Measurements from ENCODE around the gene TIGD6. TPM values are rescaled to one million over a fixed set of nuclear protein-coding genes. Genes with fewer than 3 reads are reported as not detected.

Gene TIGD6
- total and polyA plus RNA-seq, 9 of the 15 experiments (the other 6 are each of a cell fraction or from before 2014, with no cell fraction given) = 1.8 to 6.3 (median 3.9) TPM

DNA sequence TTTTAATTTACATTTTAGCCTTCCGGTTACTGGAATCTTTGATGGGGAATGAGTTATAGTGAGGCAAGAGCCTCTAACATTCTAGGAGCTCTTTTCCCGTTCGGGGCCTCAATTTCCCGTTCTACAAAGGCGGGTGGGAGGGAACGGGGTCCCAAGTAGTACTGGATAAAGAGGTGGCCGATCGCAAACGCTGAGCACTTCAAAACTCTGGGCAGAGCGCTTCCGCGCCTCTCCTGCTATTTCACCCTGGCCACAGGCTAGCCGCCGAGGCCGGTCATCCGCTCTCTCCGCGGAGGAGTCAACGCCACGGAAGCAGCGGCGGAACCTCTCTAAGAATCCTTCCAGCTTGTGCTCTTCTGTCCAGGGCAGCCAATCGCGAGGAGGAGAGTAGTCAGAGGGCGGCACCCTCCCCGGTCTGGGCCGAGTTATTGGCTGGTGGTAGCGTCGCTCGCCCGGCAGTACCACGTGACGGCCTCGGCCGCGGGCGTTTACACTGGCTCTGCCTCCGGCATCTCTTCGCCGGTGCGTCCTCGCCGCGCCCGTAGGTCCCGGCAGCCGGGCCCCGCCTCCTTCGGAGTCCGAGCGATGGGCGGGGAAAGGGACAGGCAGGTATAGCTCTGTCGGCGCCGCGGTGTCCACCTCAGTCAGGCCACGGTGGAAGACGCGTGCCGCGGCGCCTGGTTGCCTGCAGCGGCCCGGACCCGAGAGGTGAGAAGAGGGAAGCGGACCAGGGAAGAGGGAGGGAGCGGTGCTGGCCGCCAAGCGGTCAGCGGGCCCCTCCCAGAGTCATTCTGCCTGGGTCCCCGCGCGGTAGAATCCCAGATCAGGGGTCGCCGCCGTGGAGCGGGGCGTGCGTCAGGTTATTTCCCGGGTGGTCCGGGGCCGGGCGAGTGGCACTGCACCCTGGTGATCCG is 39.9 kb downstream of the TIGD6 start, which contains the start of gene SLC26A2 (continued):
- TF ChIP-seq, protein P1, sequence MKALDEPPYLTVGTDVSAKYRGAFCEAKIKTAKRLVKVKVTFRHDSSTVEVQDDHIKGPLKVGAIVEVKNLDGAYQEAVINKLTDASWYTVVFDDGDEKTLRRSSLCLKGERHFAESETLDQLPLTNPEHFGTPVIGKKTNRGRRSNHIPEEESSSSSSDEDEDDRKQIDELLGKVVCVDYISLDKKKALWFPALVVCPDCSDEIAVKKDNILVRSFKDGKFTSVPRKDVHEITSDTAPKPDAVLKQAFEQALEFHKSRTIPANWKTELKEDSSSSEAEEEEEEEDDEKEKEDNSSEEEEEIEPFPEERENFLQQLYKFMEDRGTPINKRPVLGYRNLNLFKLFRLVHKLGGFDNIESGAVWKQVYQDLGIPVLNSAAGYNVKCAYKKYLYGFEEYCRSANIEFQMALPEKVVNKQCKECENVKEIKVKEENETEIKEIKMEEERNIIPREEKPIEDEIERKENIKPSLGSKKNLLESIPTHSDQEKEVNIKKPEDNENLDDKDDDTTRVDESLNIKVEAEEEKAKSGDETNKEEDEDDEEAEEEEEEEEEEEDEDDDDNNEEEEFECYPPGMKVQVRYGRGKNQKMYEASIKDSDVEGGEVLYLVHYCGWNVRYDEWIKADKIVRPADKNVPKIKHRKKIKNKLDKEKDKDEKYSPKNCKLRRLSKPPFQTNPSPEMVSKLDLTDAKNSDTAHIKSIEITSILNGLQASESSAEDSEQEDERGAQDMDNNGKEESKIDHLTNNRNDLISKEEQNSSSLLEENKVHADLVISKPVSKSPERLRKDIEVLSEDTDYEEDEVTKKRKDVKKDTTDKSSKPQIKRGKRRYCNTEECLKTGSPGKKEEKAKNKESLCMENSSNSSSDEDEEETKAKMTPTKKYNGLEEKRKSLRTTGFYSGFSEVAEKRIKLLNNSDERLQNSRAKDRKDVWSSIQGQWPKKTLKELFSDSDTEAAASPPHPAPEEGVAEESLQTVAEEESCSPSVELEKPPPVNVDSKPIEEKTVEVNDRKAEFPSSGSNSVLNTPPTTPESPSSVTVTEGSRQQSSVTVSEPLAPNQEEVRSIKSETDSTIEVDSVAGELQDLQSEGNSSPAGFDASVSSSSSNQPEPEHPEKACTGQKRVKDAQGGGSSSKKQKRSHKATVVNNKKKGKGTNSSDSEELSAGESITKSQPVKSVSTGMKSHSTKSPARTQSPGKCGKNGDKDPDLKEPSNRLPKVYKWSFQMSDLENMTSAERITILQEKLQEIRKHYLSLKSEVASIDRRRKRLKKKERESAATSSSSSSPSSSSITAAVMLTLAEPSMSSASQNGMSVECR (CRISPR knock-in tag; IDR thresholded peaks at IDR 0.05) = peak; percentile 80
- TF ChIP-seq, protein P2, sequence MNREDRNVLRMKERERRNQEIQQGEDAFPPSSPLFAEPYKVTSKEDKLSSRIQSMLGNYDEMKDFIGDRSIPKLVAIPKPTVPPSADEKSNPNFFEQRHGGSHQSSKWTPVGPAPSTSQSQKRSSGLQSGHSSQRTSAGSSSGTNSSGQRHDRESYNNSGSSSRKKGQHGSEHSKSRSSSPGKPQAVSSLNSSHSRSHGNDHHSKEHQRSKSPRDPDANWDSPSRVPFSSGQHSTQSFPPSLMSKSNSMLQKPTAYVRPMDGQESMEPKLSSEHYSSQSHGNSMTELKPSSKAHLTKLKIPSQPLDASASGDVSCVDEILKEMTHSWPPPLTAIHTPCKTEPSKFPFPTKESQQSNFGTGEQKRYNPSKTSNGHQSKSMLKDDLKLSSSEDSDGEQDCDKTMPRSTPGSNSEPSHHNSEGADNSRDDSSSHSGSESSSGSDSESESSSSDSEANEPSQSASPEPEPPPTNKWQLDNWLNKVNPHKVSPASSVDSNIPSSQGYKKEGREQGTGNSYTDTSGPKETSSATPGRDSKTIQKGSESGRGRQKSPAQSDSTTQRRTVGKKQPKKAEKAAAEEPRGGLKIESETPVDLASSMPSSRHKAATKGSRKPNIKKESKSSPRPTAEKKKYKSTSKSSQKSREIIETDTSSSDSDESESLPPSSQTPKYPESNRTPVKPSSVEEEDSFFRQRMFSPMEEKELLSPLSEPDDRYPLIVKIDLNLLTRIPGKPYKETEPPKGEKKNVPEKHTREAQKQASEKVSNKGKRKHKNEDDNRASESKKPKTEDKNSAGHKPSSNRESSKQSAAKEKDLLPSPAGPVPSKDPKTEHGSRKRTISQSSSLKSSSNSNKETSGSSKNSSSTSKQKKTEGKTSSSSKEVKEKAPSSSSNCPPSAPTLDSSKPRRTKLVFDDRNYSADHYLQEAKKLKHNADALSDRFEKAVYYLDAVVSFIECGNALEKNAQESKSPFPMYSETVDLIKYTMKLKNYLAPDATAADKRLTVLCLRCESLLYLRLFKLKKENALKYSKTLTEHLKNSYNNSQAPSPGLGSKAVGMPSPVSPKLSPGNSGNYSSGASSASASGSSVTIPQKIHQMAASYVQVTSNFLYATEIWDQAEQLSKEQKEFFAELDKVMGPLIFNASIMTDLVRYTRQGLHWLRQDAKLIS (CRISPR knock-in tag; IDR thresholded peaks at IDR 0.05) = peak; percentile 74
- TF ChIP-seq, protein P3, sequence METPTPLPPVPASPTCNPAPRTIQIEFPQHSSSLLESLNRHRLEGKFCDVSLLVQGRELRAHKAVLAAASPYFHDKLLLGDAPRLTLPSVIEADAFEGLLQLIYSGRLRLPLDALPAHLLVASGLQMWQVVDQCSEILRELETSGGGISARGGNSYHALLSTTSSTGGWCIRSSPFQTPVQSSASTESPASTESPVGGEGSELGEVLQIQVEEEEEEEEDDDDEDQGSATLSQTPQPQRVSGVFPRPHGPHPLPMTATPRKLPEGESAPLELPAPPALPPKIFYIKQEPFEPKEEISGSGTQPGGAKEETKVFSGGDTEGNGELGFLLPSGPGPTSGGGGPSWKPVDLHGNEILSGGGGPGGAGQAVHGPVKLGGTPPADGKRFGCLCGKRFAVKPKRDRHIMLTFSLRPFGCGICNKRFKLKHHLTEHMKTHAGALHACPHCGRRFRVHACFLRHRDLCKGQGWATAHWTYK (CRISPR knock-in tag; IDR thresholded peaks at IDR 0.05) = 0 out of 2 replicates have a peak, but pooled peaks have one; percentile 10
- TF ChIP-seq MCM2 (IDR thresholded peaks at IDR 0.05; ENCODE audit: low read depth) = no peak
- TF ChIP-seq FOXA3 (CRISPR knock-in tag; conservative IDR thresholded peaks at IDR 0.05 in 1 of 2, IDR thresholded peaks at IDR 0.05 in 1 of 2) = peak in 1 of 2 experiments; percentile 77; a peak in 1 of 4 replicates
- 0 out of 2 replicates have a peak, but pooled peaks have one; percentile 16 for TF ChIP-seq ARID1B (IDR thresholded peaks at IDR 0.05)
- peak; percentile 14 for TF ChIP-seq CHD1 (IDR thresholded peaks at IDR 0.05; ENCODE audit: low read length)
- peak; percentile 74 for TF ChIP-seq SMAD1 (IDR thresholded peaks at IDR 0.05; ENCODE audit: low read depth, low read length, partially characterized antibody)
- TF ChIP-seq, protein P4, sequence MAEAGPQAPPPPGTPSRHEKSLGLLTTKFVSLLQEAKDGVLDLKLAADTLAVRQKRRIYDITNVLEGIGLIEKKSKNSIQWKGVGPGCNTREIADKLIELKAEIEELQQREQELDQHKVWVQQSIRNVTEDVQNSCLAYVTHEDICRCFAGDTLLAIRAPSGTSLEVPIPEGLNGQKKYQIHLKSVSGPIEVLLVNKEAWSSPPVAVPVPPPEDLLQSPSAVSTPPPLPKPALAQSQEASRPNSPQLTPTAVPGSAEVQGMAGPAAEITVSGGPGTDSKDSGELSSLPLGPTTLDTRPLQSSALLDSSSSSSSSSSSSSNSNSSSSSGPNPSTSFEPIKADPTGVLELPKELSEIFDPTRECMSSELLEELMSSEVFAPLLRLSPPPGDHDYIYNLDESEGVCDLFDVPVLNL (CRISPR knock-in tag; IDR thresholded peaks at IDR 0.05; ENCODE audit: low read depth) = peak; percentile 59; the same call in 1 of the 2 replicates
- peak; percentile 66 for TF ChIP-seq RNF2 (IDR thresholded peaks at IDR 0.05)
- peak; percentile 40; the same call in 1 of the 2 replicates for TF ChIP-seq LCOR (CRISPR knock-in tag; IDR thresholded peaks at IDR 0.05)
- peak; percentile 82 for TF ChIP-seq ZEB2 (IDR thresholded peaks at IDR 0.05)
- TF ChIP-seq, protein P5, sequence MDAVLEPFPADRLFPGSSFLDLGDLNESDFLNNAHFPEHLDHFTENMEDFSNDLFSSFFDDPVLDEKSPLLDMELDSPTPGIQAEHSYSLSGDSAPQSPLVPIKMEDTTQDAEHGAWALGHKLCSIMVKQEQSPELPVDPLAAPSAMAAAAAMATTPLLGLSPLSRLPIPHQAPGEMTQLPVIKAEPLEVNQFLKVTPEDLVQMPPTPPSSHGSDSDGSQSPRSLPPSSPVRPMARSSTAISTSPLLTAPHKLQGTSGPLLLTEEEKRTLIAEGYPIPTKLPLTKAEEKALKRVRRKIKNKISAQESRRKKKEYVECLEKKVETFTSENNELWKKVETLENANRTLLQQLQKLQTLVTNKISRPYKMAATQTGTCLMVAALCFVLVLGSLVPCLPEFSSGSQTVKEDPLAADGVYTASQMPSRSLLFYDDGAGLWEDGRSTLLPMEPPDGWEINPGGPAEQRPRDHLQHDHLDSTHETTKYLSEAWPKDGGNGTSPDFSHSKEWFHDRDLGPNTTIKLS (IDR thresholded peaks at IDR 0.05; ENCODE audit: borderline replicate concordance, low read depth) = peak; percentile 88
